ENCODE results near the gene DLST.

The DLST gene

DNA sequence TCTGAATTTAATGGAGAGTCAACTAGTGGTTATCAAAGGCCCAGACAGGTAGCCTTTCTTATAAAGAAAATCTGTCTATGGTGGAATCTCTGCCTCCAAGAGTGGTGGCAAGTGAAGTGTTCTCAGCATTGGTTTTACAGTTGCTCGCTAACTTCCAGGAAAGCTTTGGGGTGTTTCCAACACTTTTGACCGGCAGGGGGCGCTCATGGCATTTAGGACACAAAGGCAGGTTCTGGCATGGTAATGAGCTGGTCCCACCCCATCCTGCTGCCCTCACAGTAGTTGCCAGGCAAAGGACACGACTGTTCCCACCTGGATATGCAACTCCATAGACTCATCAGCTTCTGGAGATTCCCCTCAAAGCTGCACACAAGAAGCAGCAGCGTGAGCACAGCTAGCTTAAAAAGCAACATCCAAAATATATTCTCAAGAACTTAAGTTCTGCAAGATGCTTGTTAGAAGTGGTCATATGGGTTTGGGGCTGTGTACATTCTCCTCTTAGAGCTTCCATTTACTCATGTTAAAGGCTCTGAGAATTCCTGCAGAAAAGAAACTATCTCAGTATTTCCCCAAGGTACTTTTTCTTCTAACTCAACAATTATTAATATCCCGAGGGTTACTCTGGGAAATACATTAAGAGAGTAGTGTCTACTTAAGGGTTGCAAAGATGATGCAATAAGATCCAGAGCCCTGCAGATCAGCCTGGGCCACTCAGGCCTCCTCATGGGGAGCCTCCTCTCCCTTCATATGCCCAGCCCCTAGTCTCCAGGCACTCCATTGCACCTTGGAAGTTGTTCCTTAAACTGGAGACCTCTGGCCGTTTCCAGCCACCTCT is 20.6 kb upstream of the DLST start:
- peak; percentile 71 to 93 (median 92) for DNase-seq

- no peak for DNase-seq
These were observed 20.0 kb upstream of the DLST start for GRCh38 chr14:74861734-74862090.

DNA sequence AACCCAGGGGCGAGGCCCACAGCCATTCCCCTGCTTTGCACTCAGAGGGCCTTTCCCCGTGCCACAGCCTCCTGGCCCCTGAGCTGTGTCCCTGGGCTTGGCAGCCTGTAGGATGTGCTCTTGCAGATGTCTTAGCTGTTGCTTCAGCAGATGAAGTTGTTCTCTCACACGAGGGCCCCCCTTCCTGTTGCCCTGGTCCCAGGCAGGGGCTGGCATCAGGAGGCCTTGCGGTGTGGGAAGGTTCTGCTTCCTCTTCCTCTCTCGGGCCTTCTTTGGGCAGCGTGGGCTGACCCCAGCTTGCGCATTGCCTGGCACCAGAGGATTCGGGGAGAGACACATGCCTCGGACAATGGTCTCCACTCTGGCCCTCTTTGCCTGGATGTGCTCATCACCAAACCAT is 18.4 kb upstream of the DLST start:
- DNase-seq, result no peak

GRCh38 chr14:74864198-74864597 is 17.5 kb upstream of the DLST start:
- peak in 1 of 3 experiments; percentile 13 for DNase-seq

GRCh38 chr14:74865156-74865555 is 16.6 kb upstream of the DLST start:
- DNase-seq, result no peak

DNA sequence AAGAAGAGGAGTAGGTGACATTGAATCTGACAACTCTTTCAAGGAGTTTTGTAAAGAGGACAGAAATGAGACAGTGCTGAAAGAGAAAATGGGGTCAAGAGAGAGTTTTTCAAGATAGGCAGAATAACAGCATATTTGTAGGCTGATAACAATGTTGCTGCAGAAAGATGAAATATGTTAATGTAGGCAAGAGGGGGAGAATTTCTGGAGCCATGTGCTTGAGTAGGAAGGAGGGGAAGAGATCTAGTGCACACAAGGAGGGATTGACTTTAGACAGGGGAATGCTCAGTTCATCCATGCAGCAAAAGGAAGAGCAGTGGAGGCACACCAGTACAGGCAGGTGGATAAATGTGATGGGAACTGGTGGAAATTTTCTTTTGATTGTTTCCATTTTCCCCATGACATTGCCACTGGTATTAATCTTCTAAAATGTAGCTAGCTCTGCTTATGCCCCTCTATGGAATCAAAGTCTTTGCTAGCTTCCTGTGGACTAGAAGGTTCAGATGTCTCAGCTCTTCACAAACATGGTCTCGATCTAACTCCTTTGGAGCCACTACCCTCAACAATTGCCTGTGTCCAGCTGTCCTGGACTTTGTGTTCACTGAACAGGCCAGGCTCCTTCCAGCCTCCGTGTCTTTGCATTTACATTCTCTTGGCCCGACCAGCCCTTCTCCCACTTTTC is 14.9 kb upstream of the DLST start:
- DNase-seq, result no peak

- DNase-seq, result no peak
These were observed 14.0 kb upstream of the DLST start for GRCh38 chr14:74867673-74868072.

DNA sequence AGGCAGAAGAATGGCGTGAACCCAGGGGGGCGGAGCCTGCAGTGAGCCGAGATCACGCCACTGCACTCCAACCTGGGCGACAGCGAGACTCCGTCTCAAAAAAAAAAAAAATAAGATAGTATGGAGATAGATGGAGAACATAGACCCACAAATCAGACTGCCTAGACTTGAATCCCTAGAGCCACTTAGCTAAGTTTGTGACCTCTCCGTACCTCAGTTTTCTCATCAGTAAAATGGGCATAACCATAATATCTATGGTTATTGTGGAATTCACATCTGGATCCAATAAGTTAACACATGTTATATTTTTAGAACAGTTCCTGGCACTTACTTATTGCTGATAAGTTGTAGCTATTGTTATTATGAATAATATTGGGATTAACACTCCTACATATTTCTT is 13.0 kb upstream of the DLST start:
- DNase-seq, result no peak

DNA sequence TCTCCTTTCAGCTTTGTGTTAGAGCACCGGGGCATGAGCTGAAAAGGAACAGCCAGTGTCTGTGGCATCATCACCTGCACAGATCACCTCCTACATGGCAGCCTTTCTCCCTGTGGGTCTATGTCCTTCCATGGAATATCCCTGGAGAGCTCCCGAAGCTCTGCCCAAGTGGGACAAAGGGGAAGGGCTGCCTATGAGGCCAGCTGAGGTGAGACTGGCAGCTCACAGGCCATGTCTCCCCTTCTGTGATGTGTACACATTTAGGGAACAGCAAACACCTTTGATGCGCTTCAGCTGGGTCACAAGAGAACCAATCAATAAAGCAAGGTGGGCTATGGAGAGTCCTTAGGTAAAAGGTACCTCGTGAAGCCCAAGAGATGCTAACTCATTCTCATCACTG is 9.9 kb upstream of the DLST start:
- DNase-seq, result no peak

DNA sequence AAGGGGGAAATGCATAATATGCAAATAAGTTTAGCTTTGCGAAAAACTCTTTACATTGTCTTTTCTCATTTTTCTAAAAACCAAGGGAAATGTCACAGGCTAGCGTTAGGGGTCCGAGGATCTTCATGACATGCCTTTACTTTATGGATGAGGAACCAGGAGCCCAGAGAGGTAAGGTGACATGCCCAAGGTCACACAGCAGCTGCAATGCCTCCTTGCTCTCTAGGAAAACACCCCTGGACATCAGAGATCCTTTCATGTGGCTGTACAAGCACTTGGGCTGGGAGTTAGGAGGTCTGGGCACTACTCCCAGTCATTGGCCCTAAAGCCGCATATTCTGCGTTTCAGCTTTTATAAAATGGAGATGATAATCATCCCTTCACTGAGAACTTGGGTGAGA is 6.5 kb upstream of the DLST start:
- DNase-seq, result no peak

GRCh38 chr14:74875941-74876913 is 5.5 kb upstream of the DLST start, which contains the start of gene PROX2:
TSS of gene PROX2 (minus strand) at chr14:74876145. CDS start at chr14:74863834, 12,311 bp downstream.
- no peak for DNase-seq

- DNase-seq, result no peak
These were observed 2.1 kb upstream of the DLST start for GRCh38 chr14:74879427-74880182.

DNA sequence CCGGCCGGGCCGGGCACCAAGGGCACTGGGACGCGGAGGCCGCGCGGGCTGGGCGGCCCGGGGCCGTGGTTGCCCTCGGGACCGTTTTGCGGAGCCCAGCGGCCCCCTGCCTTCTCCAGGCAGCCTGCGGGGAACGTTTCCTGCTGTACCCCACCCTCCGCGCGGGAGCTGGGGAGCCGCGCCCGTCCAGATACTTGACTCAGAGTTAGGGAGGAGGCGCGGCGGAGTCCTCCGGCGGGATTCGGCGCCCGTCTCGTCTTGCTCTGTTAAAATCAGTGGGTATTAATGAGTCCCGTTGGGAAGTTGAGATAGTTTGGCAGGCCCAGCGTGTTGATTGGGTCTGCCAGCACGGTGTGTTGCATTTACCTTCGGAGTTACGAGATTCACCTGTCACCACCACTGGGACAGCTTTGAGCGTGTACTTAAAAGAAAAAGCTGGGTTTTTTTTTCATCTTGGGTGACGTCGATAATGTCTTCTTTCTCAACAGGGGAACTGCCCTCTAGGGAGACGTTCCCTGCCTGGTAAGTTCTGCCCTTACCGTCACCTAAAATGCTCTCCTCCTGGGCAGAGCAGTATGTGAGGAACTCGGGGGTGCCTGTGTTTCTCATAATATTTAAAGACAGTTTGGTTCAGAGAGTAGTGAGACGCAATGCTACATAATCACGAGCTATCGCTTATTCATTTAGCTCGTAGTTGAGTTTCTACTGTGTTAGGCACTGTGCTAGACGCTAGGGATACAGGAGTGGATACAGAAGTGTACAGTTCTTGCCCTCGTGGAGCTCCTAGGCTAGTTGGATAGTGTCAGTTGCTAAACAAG is 596 bp downstream of the DLST start:
- peak; percentile 24 to 73 (median 53) for DNase-seq

- no peak for DNase-seq
These were observed 4.3 kb downstream of the DLST start for GRCh38 chr14:74886001-74886400.

DNA sequence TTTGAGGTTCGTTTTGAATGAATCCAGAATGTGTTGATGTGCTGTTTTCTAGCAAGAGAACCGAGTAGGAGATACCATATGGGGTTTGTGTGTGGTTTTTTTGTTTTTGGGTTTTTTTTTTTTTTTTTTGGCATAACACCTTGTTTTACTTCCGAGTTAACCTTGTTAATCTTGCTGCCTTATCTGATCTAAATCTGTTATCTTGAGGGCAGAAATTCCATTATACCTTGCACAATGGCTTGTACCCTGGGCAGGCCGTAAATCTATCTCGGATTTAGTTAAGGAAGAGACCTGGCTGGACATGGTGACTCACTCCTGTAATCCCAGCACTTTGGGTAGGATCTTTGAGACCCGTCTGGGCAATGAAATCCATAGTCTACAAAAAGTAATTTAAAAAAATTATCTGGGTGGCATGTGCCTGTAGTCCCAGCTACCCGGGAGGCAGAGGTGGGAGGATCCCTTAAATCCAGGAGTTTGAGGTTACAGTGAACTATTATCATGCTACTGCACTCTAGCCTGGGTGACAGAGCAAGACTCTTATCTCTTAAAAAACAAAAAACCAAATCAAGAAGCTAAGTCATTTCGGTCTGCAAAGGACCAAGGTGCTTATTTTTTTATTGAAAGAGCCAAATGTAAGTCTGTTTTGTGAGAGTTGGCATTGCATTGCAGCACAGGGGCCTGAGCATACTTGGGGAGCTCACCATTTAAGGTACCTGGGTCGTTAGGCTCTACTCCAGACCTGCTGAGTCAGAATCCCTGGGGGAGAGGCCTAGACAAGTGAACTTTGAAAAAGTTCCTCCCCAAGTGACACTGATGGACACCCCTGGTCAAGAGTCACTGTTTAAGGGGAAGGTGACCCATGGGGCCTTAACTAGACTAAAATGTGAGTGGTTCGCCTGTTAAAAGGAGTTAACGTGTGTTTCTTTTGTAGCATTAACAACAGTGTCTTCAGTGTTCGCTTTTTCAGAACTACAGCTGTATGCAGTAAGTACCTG is 6.7 kb downstream of the DLST start:
- DNase-seq, result no peak

DNA sequence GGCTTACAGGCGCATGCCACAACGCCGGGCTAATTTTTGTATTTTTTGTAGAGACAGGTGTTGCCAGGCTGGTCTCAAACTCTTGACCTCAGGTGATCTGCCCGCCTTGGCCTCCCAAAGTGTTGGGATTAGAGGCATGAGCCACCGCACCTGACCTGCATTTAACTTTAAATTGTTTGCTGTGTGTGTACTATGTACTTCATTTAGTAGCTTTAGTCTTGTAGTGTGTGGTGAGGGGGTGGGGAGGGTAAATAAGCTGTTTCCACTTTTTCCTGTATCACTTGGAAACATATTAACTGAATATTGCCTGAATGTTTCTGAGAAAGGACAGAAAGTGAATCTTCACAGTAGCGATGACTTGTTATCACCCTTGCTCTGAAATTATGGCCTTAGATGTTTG is 8.5 kb downstream of the DLST start:
- no peak for DNase-seq

DNA sequence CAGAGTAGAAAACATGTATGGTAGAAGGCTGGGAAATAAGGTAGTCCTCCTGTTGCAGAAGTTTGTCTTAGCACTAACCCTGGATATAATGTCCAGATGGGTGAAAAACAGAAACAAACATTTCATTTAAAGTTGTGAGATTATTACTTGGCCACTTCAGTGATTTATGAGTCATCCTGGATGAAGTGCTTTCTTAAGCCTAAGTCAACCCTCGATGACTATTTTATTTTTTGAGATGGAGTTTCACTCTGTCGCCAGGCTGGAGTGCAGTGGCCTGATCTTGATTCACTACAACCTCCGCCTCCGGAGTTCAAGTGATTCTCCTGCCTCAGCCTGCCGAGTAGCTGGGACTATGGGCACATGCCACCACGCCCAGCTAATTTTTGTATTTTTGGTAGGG is 10.2 kb downstream of the DLST start:
- no peak for DNase-seq

DNA sequence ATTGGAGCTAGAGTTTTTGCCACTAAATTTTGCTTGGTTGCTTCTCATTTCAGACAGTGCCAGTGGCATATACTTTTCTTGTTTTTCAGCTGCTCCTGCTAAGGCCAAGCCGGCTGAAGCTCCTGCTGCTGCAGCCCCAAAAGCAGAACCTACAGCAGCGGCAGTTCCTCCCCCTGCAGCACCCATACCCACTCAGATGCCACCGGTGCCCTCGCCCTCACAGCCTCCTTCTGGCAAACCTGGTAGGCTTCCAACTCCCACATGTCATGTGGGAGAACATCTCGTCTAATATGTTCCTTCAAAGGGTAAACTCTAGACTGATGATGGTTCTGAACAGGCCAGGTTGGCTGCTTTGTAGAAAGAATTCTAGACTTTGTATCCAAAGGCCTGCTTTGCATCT is 11.0 kb downstream of the DLST start:
- no peak for DNase-seq

GRCh38 chr14:74893614-74894091 is 11.9 kb downstream of the DLST start:
- DNase-seq, result no peak

- DNase-seq, result no peak
These were observed 14.7 kb downstream of the DLST start for GRCh38 chr14:74896400-74896799.
